Parathyroid adenoma (tissue), 2 donors: ENCODE measurements around the gene TMEM167B.

ENCODE experiments used
- H2AFZ ChIP-seq: fragments of 300-600 bp; sonication (generic); one replicate; pipeline ENCODE4 v1.7.0; 2017; ENCODE audit warnings: antibody characterized with exemption, mild to moderate bottlenecking
- H3K27ac ChIP-seq: fragments of 300-600 bp; sonication (generic); one replicate; pipeline ENCODE4 v1.7.0; 2017
- H3K27me3 ChIP-seq: fragments of 300-600 bp; sonication (generic); one replicate; pipeline ENCODE4 v1.7.0; 2017; ENCODE audit warnings: low read length; ENCODE audit not compliant: control insufficient read depth, insufficient read depth
- H3K36me3 ChIP-seq: fragments of 300-600 bp; sonication (generic); one replicate; pipeline ENCODE4 v1.7.0; 2017; ENCODE audit warnings: low read length; ENCODE audit not compliant: control insufficient read depth, insufficient read depth
- H3K4me1 ChIP-seq: fragments of 300-600 bp; sonication (generic); one replicate; pipeline ENCODE4 v1.7.0; 2017; ENCODE audit warnings: control low read depth
- H3K4me2 ChIP-seq: fragments of 300-600 bp; sonication (generic); one replicate; pipeline ENCODE4 v1.7.0; 2017; ENCODE audit warnings: low read length
- H3K4me3 ChIP-seq: fragments of 300-600 bp; sonication (generic); one replicate; pipeline ENCODE4 v1.7.0; 2017; ENCODE audit warnings: low read depth, low read length
- H3K79me2 ChIP-seq: fragments of 300-600 bp; sonication (generic); one replicate; pipeline ENCODE4 v1.7.0; 2017; ENCODE audit warnings: control low read depth
- H3K9ac ChIP-seq: fragments of 300-600 bp; sonication (generic); one replicate; pipeline ENCODE4 v1.7.0; 2017; ENCODE audit warnings: mild to moderate bottlenecking
- H3K9me3 ChIP-seq: fragments of 300-600 bp; sonication (generic); one replicate; pipeline ENCODE4 v1.7.0; 2017; ENCODE audit warnings: low read length; ENCODE audit not compliant: control insufficient read depth
- CTCF ChIP-seq: fragments of 300-600 bp; sonication (generic); IDR thresholded peaks from one replicate; pipeline ENCODE4 v1.7.0; 2017; ENCODE audit warnings: antibody characterized with exemption, mild to moderate bottlenecking
- donor health status: primary hyperparathyroidism.

TMEM167B gene

GRCh38 chr1:109094377-109094803 is 3.8 kb downstream of the TMEM167B start:
- Histone ChIP-seq H2AFZ (no peak overlapping the region), H3K27ac (no peak overlapping the region), H3K79me2 (peaks cover 8% of the 10 kb centered on the region), H3K9me3 (no peaks in the 10 kb centered on the region), H3K4me1 (peaks cover 5% of the 10 kb centered on the region), H3K36me3 (no peaks in the 10 kb centered on the region), H3K4me2 (no peak overlapping the region), H3K27me3 (no peaks in the 10 kb centered on the region), H3K9ac (no peak overlapping the region), H3K4me3 (no peak overlapping the region)
- TF ChIP-seq CTCF = no peak

- TF ChIP-seq CTCF = no peak
- Histone ChIP-seq H3K27me3 (no peaks in the 10 kb centered on the region), H3K36me3 (no peaks in the 10 kb centered on the region), H3K9me3 (no peaks in the 10 kb centered on the region), H3K27ac (no peak overlapping the region), H3K4me3 (no peak overlapping the region), H3K4me2 (no peak overlapping the region), H3K79me2 (peaks cover 8% of the 10 kb centered on the region), H3K9ac (no peak overlapping the region), H3K4me1 (peaks cover 5% of the 10 kb centered on the region), H2AFZ (no peak overlapping the region)
Observed at GRCh38 chr1:109094871-109095270, 4.3 kb downstream of the TMEM167B start.

GRCh38 chr1:109095631-109096030 is 5.1 kb downstream of the TMEM167B start:
- Histone ChIP-seq H3K4me3 (no peak overlapping the region), H3K27me3 (no peaks in the 10 kb centered on the region), H3K4me1 (peaks cover 5% of the 10 kb centered on the region), H3K9me3 (no peaks in the 10 kb centered on the region), H3K4me2 (no peak overlapping the region), H3K79me2 (peaks cover 8% of the 10 kb centered on the region), H2AFZ (no peak overlapping the region), H3K27ac (no peak overlapping the region), H3K36me3 (no peaks in the 10 kb centered on the region), H3K9ac (no peak overlapping the region)
- TF ChIP-seq CTCF = no peak

GRCh38 chr1:109096120-109096519 is 5.6 kb downstream of the TMEM167B start:
- Histone ChIP-seq H3K4me1 (peaks cover 5% of the 10 kb centered on the region), H3K9me3 (no peaks in the 10 kb centered on the region), H3K36me3 (no peaks in the 10 kb centered on the region), H3K4me2 (no peak overlapping the region), H3K79me2 (peaks cover 7% of the 10 kb centered on the region), H3K4me3 (no peak overlapping the region), H2AFZ (no peak overlapping the region), H3K27ac (no peak overlapping the region), H3K27me3 (no peaks in the 10 kb centered on the region), H3K9ac (no peak overlapping the region)
- TF ChIP-seq CTCF = no peak

GRCh38 chr1:109099938-109100773 is 9.6 kb downstream of the TMEM167B start:
- H3K27ac ChIP-seq = peak overlapping the region; percentile 94
- H3K9me3 ChIP-seq = no peaks in the 10 kb centered on the region
- no peaks in the 10 kb centered on the region for H3K27me3 ChIP-seq
- H2AFZ ChIP-seq = peak overlapping the region; percentile 92
- peak overlapping the region; percentile 72 for H3K9ac ChIP-seq
- H3K79me2 ChIP-seq = peaks cover 3% of the 10 kb centered on the region
- H3K4me3 ChIP-seq = peak overlapping the region; percentile 97
- H3K4me1 ChIP-seq = no peaks in the 10 kb centered on the region
- peak overlapping the region; percentile 89 for H3K4me2 ChIP-seq
- no peaks in the 10 kb centered on the region for H3K36me3 ChIP-seq
- peak; percentile 85 for TF ChIP-seq CTCF
